ENCODE measurements around the gene GPR161.
A peak's percentile ranks its signal among the peaks of the same experiment; 100 is the strongest.
"Not testable (repeated sequence)": the region's sequence is repeated elsewhere in the genome, so short reads cannot be mapped to it uniquely, and the experiment has no call there.

The GPR161 gene

GRCh38 chr1:168088511-168089325 lies 48.0 kb downstream of the GPR161 start:
- no peak for DNase-seq (ENCODE audit: low read depth)

- DNase-seq (ENCODE audit: low read depth) = no peak
Measured at GRCh38 chr1:168087696-168088095, 49.0 kb downstream of the GPR161 start.

- DNase-seq (ENCODE audit: low read depth) = no peak
Measured at GRCh38 chr1:168086438-168086837, 50.3 kb downstream of the GPR161 start.

GRCh38 chr1:168085401-168085872 lies 51.3 kb downstream of the GPR161 start:
- no peak for DNase-seq (ENCODE audit: low read depth)

GRCh38 chr1:168084396-168085231 lies 52.1 kb downstream of the GPR161 start:
- peak; percentile 14 for DNase-seq (ENCODE audit: low read depth)

GRCh38 chr1:168083456-168084325 lies 53.0 kb downstream of the GPR161 start:
- DNase-seq (ENCODE audit: low read depth) = no peak

GRCh38 chr1:168082008-168082876 lies 54.5 kb downstream of the GPR161 start:
- peak; percentile 32 for DNase-seq (ENCODE audit: low read depth)

GRCh38 chr1:168081373-168082007 lies 55.2 kb downstream of the GPR161 start:
- DNase-seq (ENCODE audit: low read depth) = no peak

GRCh38 chr1:168079761-168080160 lies 57.0 kb downstream of the GPR161 start:
- no peak for DNase-seq (ENCODE audit: low read depth)

- DNase-seq (ENCODE audit: low read depth) = no peak
Measured at GRCh38 chr1:168069384-168069783, 67.3 kb downstream of the GPR161 start.

- no peak for DNase-seq (ENCODE audit: low read depth)
Measured at GRCh38 chr1:168065506-168065905, 71.2 kb downstream of the GPR161 start.

- DNase-seq (ENCODE audit: low read depth) = no peak
Measured at GRCh38 chr1:168064216-168064615, 72.5 kb downstream of the GPR161 start.

- no peak for DNase-seq (ENCODE audit: low read depth)
Measured at GRCh38 chr1:168057921-168058320, 78.8 kb downstream of the GPR161 start.

- no peak for DNase-seq (ENCODE audit: low read depth)
Measured at GRCh38 chr1:168057355-168057754, 79.4 kb downstream of the GPR161 start.

GRCh38 chr1:168056152-168056551 lies 80.6 kb downstream of the GPR161 start:
- not testable (repeated sequence) for DNase-seq (ENCODE audit: low read depth)

GRCh38 chr1:168054117-168054516 lies 82.6 kb downstream of the GPR161 start:
- no peak for DNase-seq (ENCODE audit: low read depth)

- no peak for DNase-seq (ENCODE audit: low read depth)
Measured at GRCh38 chr1:168053681-168054080, 83.0 kb downstream of the GPR161 start.

- no peak for DNase-seq (ENCODE audit: low read depth)
Measured at GRCh38 chr1:168050880-168051279, 85.8 kb downstream of the GPR161 start.

- DNase-seq (ENCODE audit: low read depth) = no peak
Measured at GRCh38 chr1:168050307-168050706, 86.4 kb downstream of the GPR161 start.

GRCh38 chr1:168045311-168045710 lies 91.4 kb downstream of the GPR161 start:
- DNase-seq (ENCODE audit: low read depth) = no peak

GRCh38 chr1:168042362-168042761 lies 94.4 kb downstream of the GPR161 start:
- no peak for DNase-seq (ENCODE audit: low read depth)
